OCI-LY3 (cell line): Measurements from ENCODE around the gene SUZ12.
"Not testable (repeated sequence)": the region's sequence is repeated elsewhere in the genome, so short reads cannot be mapped to it uniquely, and the experiment has no call there.

Source experiments
- H2AFZ ChIP-seq: fragments of 200-600, 300-600 bp; shearing (Covaris generic); 2 replicates; pipeline ENCODE4 v1.6.0; 2014; ENCODE audit warnings: antibody characterized with exemption, low read depth, low read length
- H3K27ac ChIP-seq: fragments of 200-600, 300-600 bp; sonication (generic); 2 replicates; pipeline ENCODE4 v1.5.1; 2014; ENCODE audit warnings: mild to moderate bottlenecking, low read length, moderate library complexity, mixed read lengths
- H3K27me3 ChIP-seq: fragments of 200-600, 300-600 bp; sonication (generic); 2 replicates; pipeline ENCODE4 v1.6.1; 2014; ENCODE audit warnings: low read depth, low read length, mixed read lengths
- H3K36me3 ChIP-seq: fragments of 200-600, 300-600 bp; sonication (generic); replicated peaks from 2 replicates; pipeline ENCODE3; 2014; ENCODE audit warnings: low read depth, low read length, mixed read lengths
- H3K4me1 ChIP-seq: fragments of 300-600, 200-600 bp; sonication (generic); 2 replicates; pipeline ENCODE4 v1.6.1; 2014; ENCODE audit warnings: low read length, mixed read lengths
- H3K4me2 ChIP-seq: fragments of 200-600, 300-600 bp; sonication (generic); 2 replicates; pipeline ENCODE4 v1.6.1; 2014; ENCODE audit warnings: low read length, mixed read lengths
- H3K4me3 ChIP-seq: fragments of 300-600, 200-600 bp; sonication (generic); 2 replicates; pipeline ENCODE4 v1.5.1; 2014; ENCODE audit warnings: antibody characterized with exemption, mild to moderate bottlenecking, low read length, moderate library complexity
- H3K79me2 ChIP-seq: fragments of 300-600, 200-600 bp; shearing (Covaris generic); 2 replicates; pipeline ENCODE4 v1.6.1; 2014; ENCODE audit warnings: mild to moderate bottlenecking, low read length, mixed read lengths
- H3K9ac ChIP-seq: fragments of 300-600, 200-600 bp; shearing (Covaris generic); 2 replicates; pipeline ENCODE4 v1.6.0; 2014; ENCODE audit warnings: mild to moderate bottlenecking, low read length, moderate library complexity
- H3K9me3 ChIP-seq: fragments of 200-600, 300-600 bp; shearing (Covaris generic); 2 replicates; pipeline ENCODE4 v1.6.1; 2014; ENCODE audit warnings: low read length, mixed read lengths; ENCODE audit not compliant: insufficient read depth
- H4K20me1 ChIP-seq: fragments of 200-600, 300-600 bp; sonication (generic); 2 replicates; pipeline ENCODE4 v1.6.1; 2016; ENCODE audit warnings: low read length, mixed read lengths; ENCODE audit not compliant: insufficient read depth
- CTCF ChIP-seq: fragments of 200-600, 300-600 bp; sonication (generic); IDR thresholded peaks from 2 replicates; pipeline ENCODE4 v1.5.1; 2014; ENCODE audit warnings: antibody characterized with exemption, low read length, low read depth
- EZH2phosphoT487 ChIP-seq: fragments of 200-600 bp; shearing (Covaris generic); IDR thresholded peaks from 2 replicates; pipeline ENCODE4 v1.6.1; 2018; ENCODE audit warnings: antibody characterized with exemption, mixed run types, low read depth

The SUZ12 gene

DNA sequence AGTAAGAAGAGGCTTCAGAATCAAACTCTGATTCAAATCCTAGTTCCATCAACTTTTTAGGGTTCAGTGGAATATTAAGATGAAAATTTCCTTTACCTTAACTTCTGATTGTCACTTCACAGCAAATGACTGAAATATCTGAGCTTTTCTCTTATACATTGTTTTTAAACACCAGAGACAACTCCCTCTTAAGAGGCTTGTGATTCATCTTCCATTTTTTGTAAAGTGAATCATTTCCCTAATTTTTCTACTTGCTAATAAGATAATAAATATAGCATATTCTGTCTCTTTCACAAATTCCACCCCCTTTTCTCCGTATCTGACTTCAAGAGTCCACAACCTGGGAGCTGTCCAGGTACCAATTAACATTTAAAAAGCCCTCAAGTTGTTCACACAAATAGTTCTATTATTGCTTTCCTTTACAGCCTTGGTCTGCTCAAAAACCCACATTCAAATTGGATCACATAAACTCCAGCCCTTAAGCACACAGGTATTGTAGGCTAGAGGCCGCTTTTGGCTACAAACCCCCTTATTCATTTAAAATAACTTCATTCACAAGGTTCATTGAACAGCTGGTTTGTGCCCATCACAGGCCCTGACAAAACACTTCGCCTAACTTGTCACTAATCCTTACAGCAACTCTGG is 21.2 kb upstream of the SUZ12 start:
- no peak overlapping the region for H3K27ac ChIP-seq
- H3K27me3 ChIP-seq = peaks cover 20% of the 10 kb centered on the region
- peaks cover 20% of the 10 kb centered on the region for H3K4me1 ChIP-seq
- no peaks in the 10 kb centered on the region for H3K36me3 ChIP-seq
- no peak overlapping the region for H3K9ac ChIP-seq
- no peaks in the 10 kb centered on the region for H3K9me3 ChIP-seq
- TF ChIP-seq EZH2phosphoT487 (no peak), CTCF (no peak)
- H4K20me1 ChIP-seq = no peaks in the 10 kb centered on the region
- no peak overlapping the region for H2AFZ ChIP-seq
- no peak overlapping the region for H3K4me2 ChIP-seq
- H3K4me3 ChIP-seq = no peak overlapping the region
- no peaks in the 10 kb centered on the region for H3K79me2 ChIP-seq

DNA sequence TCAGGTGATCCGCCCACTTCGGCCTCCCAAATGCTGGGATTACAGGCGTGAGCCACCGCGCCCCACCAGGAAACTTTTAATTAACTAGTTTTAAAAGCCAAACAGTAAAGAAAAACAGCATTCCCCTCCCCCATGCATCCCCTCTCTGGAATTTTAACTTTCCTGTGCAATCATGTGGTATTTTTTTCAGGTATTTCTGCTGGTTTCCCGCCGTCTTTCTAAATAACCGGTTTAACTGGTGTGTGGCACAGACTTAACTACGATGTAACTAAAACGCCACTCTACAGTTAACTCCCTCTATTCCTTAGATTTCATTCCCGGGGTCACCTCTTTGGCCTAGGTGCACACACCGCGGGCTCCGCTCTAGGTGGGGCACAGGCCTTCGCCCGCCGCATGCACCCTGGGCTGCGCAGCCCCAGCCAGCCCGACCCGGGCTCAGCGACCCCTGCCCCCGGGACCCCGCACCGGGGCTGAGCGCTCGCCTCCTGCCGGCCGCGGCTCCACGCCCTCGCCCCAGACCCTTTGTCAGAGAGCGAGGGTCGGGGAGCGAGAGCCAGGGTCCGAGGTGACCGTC is 20.2 kb upstream of the SUZ12 start:
- Histone ChIP-seq H3K4me2 (no peak overlapping the region), H3K9ac (no peak overlapping the region), H3K27ac (no peak overlapping the region), H3K9me3 (no peaks in the 10 kb centered on the region), H3K27me3 (peaks cover 18% of the 10 kb centered on the region), H3K79me2 (no peaks in the 10 kb centered on the region), H3K4me3 (no peak overlapping the region), H3K36me3 (no peaks in the 10 kb centered on the region), H4K20me1 (no peaks in the 10 kb centered on the region), H2AFZ (no peak overlapping the region), H3K4me1 (peaks cover 20% of the 10 kb centered on the region)
- TF ChIP-seq EZH2phosphoT487 = no peak
- TF ChIP-seq CTCF = no peak

DNA sequence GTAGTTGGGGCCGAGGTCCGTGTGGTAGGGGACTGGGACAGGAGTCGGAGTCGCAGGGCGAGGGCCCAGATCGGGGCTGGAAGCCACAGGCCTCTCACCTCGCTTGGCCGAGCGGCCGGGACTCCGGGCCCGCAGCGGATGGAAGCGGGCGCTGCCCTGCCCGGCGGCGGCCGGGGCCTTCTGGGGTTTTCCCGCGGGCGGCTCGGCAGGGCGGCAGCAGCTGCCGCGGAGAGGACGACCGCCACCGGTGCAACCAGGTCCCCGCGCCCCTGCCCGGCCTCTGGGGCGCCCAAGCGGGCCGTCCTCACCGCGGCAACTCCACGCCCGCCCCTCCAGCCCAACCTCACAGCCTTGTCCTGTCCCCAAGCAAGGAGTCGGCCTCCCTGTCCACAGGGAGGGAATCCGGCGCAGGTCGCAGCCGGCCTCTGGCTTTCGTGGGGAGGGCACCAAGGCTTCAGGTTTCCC is 19.7 kb upstream of the SUZ12 start:
- no peak overlapping the region for H3K4me3 ChIP-seq
- no peak overlapping the region for H3K4me2 ChIP-seq
- no peak for TF ChIP-seq CTCF
- TF ChIP-seq EZH2phosphoT487 = no peak
- no peaks in the 10 kb centered on the region for H4K20me1 ChIP-seq
- no peaks in the 10 kb centered on the region for H3K79me2 ChIP-seq
- peaks cover 16% of the 10 kb centered on the region for H3K4me1 ChIP-seq
- peaks cover 13% of the 10 kb centered on the region for H3K27me3 ChIP-seq
- no peak overlapping the region for H3K9ac ChIP-seq
- no peaks in the 10 kb centered on the region for H3K9me3 ChIP-seq
- H3K27ac ChIP-seq = no peak overlapping the region
- H3K36me3 ChIP-seq = no peaks in the 10 kb centered on the region
- no peak overlapping the region for H2AFZ ChIP-seq

DNA sequence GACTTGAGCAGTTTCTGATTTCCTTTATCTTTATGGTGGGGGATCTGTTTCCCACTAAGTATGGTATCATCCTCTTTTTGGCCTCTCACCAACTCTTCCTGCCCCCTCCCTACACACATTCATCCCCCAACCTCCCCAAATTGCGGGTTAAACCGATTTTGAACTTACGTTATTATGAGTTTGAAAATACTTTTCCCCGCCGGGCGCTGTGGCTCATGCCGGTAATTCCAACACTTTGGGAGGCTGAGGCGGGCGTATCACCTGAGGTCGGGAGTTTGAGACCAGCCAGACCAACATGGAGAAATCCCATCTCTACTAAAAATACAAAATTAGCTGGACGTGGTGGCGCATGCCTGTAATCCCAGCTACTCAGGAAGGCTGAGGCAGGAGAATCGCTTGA is 19.1 kb upstream of the SUZ12 start:
- H3K79me2 ChIP-seq, H2AFZ ChIP-seq, H3K27ac ChIP-seq, H3K27me3 ChIP-seq, H3K4me3 ChIP-seq, H3K9me3 ChIP-seq, H4K20me1 ChIP-seq, H3K36me3 ChIP-seq, H3K9ac ChIP-seq, H3K4me2 ChIP-seq: not testable (repeated sequence)
- peaks cover 11% of the 10 kb centered on the region for H3K4me1 ChIP-seq
